Activated CD8-positive, alpha-beta memory T cell treated with anti-CD3 and anti-CD28 coated beads, Interleukin-2, amount 50 U/mL, for 4 hours (primary cell): ENCODE results near the gene KATNAL1.

Experiments used
- DNase-seq: peaks from one replicate; pipeline ENCODE4 v3.0.0-alpha.2; 2020

The KATNAL1 gene

GRCh38 chr13:30307194-30307970, at the start of gene KATNAL1:
Gene KATNAL1 (minus strand): TSS chr13:30307551. CDS start chr13:30283777, 23,774 bp downstream.
- DNase-seq = peak; percentile 74

GRCh38 chr13:30355839-30356238, 48.5 kb upstream of the KATNAL1 start:
- DNase-seq = no peak

- DNase-seq = peak; percentile 63
These were observed 48.0 kb upstream of the KATNAL1 start for GRCh38 chr13:30355384-30355699.

- no peak for DNase-seq
These were observed 47.4 kb upstream of the KATNAL1 start for GRCh38 chr13:30354493-30355383.

GRCh38 chr13:30353471-30354215, 46.3 kb upstream of the KATNAL1 start:
- no peak for DNase-seq

GRCh38 chr13:30353060-30353459, 45.7 kb upstream of the KATNAL1 start:
- no peak for DNase-seq

- no peak for DNase-seq
These were observed 44.8 kb upstream of the KATNAL1 start for GRCh38 chr13:30352121-30352520.

GRCh38 chr13:30346789-30347167, 39.4 kb upstream of the KATNAL1 start:
- DNase-seq = no peak

- DNase-seq = peak; percentile 58
These were observed 38.9 kb upstream of the KATNAL1 start for GRCh38 chr13:30346153-30346788.

GRCh38 chr13:30345426-30346100, 38.2 kb upstream of the KATNAL1 start:
- no peak for DNase-seq

GRCh38 chr13:30341815-30342570, 34.6 kb upstream of the KATNAL1 start:
- DNase-seq = no peak

- no peak for DNase-seq
These were observed 33.2 kb upstream of the KATNAL1 start for GRCh38 chr13:30340331-30341250.

GRCh38 chr13:30339738-30340330, 32.5 kb upstream of the KATNAL1 start:
- DNase-seq = no peak

- DNase-seq = no peak
These were observed 31.6 kb upstream of the KATNAL1 start for GRCh38 chr13:30338952-30339351.

GRCh38 chr13:30338331-30338851, 31.0 kb upstream of the KATNAL1 start:
- DNase-seq = no peak

- no peak for DNase-seq
These were observed 29.8 kb upstream of the KATNAL1 start for GRCh38 chr13:30337061-30337610.

- no peak for DNase-seq
These were observed 27.5 kb upstream of the KATNAL1 start for GRCh38 chr13:30334663-30335386.

GRCh38 chr13:30333616-30334015, 26.3 kb upstream of the KATNAL1 start:
- no peak for DNase-seq
